ENCODE data around the gene WNK2.

The WNK2 gene

GRCh38 chr9:93297659-93298497 lies 113.9 kb downstream of the WNK2 start:
- no peak for DNase-seq

- DNase-seq: no peak
Observed at GRCh38 chr9:93298498-93299417, 114.8 kb downstream of the WNK2 start.

DNA sequence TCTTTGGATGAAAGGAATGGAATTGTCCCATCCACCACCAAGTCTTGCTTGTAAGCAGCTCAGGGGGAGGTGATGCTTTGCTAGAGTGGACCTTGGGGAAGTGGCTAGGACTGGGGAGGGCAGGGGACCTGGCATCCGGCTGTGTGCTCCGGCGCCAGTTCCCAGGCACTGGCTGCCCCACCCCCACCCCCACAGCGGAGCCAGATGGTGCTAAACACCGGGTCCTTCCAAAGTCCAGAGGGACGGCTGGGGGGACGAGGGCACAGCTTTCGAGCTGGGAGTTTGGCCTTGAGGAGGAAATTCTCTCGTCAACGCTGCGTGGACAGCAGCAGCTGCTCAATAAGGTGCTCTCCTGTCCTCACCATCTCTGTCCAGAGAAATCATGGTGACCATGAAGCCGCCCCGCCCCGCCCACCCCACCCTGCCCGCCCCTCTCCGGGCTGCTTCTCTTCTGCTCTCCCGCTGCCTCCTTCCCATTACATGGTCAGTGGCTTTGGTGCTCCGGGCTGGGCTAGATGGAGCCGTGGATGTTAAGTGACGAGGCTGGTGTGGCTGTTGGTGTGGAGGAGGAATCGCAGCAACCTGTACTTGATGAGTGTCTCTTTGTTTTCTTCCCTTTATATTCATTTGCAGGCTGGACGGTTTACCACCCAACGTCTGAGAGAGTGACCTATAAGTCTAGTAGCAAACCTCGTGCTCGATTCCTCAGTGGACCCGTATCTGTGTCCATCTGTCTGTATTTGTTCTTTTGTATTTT lies 115.7 kb downstream of the WNK2 start:
- DNase-seq: no peak

DNA sequence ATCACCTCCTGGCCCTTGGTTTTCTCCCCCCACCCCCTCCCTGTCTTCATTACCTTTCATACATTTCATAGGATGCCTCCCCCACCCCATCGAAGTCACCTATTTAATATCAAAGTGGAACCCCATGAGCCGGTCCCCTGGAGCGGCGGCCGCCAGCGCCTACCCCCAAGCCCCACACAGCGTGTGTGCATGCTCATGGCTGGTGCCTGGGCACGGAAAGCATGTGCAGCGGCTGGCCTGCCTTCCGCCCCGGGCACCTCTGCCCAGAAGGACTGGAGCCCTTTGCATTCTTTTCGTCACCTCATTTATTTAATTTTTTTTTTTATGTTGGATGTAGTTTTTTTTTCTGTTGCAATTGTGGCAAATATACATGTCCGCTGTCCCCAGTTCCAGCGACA lies 116.2 kb downstream of the WNK2 start:
- DNase-seq: no peak

DNA sequence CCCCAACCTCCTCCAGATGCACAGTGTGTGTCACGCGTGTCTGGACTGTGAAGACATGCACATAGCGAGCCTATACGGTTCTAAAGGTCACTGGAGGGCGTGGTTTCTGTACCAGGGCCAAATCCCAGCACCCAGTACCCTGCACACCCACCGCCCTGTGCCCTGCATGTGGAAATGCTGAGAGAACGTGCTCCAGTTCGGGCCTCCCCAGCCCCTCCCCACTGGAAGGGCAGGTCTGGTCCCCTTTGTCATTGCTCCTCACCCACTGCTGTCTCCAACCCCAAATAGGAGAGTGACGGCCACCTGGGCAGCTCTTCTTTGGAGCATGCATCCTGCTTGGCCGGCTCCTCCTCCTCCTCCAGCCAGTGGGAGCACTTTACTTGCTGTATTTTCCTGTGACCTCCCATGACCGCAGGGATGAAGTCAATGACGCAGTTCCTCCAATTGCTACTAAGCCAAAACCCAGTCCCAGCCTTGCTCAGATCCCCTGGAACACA lies 116.7 kb downstream of the WNK2 start:
- peak; percentile 1 for DNase-seq

DNA sequence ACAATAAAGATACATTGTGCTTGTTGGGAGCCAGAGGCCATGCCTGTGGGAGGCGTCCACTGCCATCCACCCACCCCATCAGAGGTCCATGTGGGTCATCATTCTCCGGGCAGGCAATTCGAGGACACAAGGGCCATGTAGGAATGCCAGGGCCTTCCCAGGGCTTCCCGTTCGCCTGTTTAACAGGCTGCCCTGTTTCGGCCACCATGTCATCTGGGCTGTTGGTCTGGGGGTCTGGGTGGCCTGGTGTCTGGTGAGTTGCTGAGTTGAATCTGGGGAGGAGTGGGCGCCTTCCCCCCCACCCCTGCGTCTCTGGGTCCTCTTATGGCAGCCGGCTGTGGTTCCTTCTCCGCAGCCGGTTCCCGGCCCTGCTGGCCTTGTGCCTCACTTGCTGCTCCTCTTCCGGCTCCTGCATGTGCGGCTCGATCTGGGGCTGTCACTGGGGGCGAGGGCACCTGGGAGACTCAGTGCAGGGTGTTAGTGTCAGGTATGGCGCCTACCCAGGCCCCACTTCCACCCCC lies 117.4 kb downstream of the WNK2 start:
- peak; percentile 2 for DNase-seq

DNA sequence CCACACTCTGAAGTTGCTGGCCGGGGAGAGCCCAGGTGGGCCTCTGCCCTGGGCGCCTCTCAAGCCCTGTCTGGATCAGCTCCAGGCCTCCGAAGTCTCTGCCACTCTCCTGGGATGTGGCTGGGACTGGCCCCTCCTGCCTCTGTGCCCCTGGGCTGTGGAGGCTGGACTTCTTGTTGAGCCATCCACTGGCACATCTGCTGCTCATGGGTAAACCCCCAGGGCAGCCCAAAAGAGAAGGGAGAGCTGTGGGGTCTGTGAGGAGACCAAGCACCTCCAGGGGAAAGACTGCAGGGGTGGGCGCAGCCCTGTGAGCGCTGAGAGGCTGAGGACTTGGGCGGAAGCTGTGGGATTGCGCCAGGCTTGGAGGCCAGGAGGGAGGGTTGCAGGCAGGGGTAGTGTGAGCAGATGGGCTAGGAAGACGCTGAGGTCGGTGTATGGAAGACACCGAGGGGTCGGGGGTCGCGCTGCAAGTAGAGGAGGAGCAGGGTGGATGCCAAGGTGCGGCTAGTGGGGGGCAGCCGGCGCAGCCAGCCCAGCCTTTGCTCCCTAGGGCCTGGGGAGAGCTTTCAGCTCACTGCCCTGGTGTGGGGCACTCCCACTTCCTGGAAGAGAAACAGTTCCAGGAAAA lies 118.1 kb downstream of the WNK2 start:
- peak; percentile 2 for DNase-seq

DNA sequence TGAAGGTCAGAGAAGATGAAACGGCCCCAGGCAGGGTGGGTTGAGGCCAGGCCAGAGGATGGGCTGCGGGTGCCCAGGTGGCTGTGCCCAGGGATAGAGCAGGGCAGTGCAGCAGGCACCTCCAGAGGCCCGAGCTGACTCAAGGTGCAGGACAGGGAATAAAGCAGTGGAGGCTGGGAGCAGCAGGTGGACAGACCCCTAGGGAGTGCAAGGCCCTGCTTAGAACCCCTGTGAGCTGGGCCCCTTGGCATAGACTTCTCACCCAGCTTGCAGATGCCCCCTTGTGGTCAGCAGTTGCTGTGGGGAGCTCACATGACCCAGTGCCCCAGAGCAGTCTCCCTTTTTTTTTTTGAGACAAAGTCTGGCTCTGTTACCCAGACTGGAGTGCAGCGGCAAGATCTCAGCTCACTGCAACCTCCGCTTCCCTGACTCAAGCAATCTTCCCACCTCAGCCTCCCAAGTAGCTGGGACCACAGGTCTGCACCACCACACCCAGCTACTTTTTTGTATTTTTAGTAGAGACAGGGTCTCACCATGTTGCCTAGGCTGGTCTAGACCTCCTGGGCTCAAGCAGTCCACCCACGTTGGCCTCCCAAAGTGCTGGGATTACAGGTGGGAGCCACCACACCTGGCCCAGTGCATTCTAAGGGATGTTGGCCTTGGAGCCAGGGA lies 118.8 kb downstream of the WNK2 start:
- peak; percentile 69 for DNase-seq

DNA sequence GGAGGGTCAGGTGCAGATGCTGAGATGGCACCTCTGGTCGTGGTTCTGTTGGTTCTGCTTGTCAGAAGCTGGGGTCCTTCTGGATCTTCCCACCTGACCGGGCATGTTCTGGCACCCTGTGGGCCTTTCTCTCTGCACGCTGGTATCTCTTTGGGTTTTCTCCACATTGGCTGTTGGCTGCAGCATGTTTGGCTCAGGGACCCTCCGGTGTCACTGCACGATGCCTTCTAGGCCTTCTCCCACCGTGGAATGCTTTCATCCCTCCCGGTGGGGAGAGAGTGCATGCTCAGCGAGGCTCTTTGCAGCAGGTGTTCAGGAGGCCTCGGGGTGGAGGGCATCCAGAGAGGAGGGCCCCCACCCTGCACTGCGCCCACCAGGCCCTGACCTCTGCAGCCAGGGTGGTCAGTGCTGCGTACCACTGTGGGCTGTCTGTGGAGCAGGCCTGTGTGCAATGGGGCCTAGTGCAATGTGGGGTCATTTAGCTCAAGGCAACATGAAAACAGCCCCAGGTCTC lies 119.4 kb downstream of the WNK2 start:
- DNase-seq: peak; percentile 1

GRCh38 chr9:93303806-93304573 lies 120.1 kb downstream of the WNK2 start:
- peak; percentile 1 for DNase-seq

GRCh38 chr9:93304574-93305496 lies 120.9 kb downstream of the WNK2 start:
- DNase-seq: peak; percentile 12

- DNase-seq: no peak
Observed at GRCh38 chr9:93305497-93306020, 121.6 kb downstream of the WNK2 start.

DNA sequence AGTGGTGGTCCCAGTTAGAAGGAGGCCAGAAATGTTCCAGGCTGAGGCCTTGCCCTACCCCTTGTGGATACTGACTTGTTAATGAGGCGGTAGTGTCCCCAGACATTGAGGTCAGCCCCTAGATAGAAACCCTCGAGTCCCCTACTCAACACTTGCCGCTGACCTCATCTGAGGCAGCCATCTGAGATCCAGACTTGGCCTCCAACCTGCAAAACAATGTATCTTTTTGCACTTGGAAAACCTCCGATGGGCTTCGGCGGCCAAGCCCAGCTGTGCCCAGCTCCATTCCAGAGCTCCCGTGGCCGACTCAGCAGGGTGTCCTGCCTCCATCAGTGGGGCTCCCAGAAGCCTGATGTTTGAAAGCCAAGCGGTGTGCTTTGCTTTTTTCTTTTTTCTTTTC lies 122.1 kb downstream of the WNK2 start:
- no peak for DNase-seq

- no peak for DNase-seq
Observed at GRCh38 chr9:93306579-93307091, 122.7 kb downstream of the WNK2 start.

- DNase-seq: no peak
Observed at GRCh38 chr9:93307468-93308157, 123.7 kb downstream of the WNK2 start.

GRCh38 chr9:93308158-93308602 lies 124.2 kb downstream of the WNK2 start:
- no peak for DNase-seq

DNA sequence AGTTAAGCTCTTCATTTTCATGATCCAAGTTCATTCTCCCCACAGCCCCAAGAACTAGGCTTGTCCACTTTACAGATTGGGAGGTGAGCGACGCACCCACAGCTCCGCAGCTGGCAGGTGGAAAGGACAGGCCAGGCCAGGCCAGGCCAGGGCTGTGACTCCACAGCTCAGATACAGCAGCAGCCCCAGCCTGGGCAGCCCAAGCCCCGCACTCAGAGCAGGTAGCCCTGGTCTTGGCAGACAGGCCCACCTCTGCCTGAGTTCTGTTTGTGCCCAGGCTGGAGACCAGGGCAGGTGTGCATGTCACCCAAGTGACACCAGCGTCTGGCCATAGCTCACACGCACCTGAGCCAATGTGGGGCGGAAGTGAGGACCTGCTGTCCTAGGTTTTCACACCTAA lies 124.7 kb downstream of the WNK2 start:
- DNase-seq: no peak

DNA sequence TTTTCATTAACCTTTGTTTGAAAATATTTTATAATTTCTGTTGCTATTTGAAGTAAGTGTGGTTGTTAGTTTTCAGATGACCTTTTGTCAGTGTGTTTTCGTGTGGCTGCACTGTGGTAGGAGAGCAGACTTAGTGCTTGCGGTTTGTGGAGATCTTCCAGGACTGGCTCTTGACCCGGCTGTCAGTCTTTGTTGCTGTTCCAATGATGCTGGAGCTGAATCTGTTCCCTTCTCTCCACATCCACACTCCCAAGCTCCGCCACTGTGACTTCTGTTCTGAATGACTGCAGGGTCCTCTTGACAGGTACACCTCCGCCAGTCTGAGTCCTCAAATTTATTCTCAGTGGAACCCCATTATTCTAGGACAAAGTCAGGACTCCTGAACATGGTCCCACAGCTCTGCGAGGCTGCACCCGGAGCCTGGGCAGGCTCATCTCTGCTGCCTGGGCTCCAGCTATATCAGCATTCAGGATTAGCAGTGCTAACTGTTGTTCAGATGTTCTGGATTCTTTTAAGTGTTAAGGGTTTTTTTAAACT lies 126.0 kb downstream of the WNK2 start:
- DNase-seq: no peak

All from stimulated activated CD4-positive, alpha-beta T cell treated with anti-CD3 and anti-CD28 coated beads, Interleukin-4, amount 100 ng/mL, for 24 hours (primary cell).